ENCODE measurements around the gene LHCGR.
A peak's percentile ranks its signal among the peaks of the same experiment; 100 is the strongest.

LHCGR gene

DNA sequence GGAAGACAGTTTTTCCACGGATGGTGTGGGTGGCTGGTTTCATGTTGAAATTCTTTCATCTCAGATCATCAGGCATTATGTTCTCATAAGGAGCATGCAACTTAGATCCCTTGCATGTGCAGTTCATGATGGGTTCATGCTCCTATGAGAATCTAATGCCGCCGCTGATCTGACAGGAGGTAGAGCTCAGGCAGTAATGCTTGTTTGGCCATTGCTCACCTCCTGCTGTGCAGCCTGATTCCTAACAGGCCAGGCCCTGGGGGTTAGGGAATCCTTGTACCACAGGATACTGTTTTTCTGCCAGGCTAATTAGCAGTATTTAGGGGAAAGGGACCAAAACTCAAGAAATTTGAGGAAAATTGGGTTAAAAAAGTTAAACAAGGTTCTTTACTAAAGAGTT, 5.3 kb upstream of the LHCGR start:
- TF ChIP-seq GATA3 (IDR thresholded peaks at IDR 0.05; ENCODE audit: low read depth, low read length) (no peak), GATA2 (IDR thresholded peaks at IDR 0.05; ENCODE audit: low read depth, low read length) (no peak)

DNA sequence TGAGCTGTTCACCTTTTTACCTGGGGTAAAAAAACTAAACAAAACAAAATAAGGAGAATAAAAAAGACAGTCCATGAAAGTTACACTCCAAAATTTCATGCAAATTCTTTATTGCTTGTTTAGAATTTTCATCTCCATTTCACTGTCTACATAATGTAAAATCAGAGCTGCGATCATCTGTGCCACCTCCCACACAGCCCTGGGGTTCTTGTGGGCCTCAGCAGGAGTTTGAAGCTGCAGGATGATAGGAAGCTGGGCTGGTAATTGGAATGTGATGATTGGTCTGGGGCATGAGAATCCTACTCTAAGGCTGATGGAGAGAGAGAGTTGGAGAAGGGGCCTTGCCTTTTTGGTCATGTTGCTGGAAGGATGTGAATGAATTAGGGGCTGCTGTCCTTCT, 4.2 kb upstream of the LHCGR start:
- no peak for TF ChIP-seq GATA3 (IDR thresholded peaks at IDR 0.05; ENCODE audit: low read depth, low read length)
- no peak for TF ChIP-seq GATA2 (IDR thresholded peaks at IDR 0.05; ENCODE audit: low read depth, low read length)

DNA sequence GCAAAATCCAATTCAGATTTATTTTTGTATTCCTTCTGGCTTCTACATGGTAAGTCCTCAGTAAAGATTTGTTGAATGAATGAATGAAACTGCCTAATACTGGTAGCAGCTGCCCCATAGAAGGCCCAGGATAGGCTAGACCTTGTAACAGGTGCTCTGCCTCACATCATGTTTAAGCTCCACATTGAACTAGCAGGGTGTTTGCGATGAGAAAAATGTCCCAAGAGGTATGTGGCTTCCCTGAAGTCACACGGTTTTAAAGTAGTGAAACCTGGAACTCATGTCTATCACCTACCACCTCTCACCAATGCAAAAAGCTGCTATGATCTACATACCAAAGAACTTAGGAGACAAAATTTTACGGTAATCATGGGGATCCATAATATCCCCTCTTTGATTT, 765 bp upstream of the LHCGR start:
- TF ChIP-seq GATA3 (IDR thresholded peaks at IDR 0.05; ENCODE audit: low read depth, low read length) (no peak), GATA2 (IDR thresholded peaks at IDR 0.05; ENCODE audit: low read depth, low read length) (no peak)

DNA sequence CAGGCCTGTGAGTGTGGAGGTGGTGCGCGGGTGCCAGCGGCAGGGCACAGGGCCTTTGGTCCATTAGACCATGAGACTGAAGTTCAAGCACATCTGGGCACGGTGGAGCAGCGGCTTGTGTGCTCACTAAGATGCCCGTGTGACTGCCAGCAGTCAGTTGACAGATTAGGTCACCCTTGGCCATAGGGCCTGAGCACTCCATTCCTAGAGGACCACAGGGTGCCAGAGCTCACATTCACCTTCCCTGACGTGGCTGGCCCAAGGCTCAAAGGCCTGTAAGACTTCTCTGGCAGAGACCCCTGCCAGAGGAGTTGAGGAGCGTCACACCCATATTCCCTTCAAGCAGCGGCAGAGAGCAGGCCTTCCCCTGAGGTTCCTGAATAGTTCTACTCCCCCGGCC, 650 bp downstream of the LHCGR start:
- TF ChIP-seq GATA3 (IDR thresholded peaks at IDR 0.05; ENCODE audit: low read depth, low read length) (no peak), GATA2 (IDR thresholded peaks at IDR 0.05; ENCODE audit: low read depth, low read length) (no peak)

DNA sequence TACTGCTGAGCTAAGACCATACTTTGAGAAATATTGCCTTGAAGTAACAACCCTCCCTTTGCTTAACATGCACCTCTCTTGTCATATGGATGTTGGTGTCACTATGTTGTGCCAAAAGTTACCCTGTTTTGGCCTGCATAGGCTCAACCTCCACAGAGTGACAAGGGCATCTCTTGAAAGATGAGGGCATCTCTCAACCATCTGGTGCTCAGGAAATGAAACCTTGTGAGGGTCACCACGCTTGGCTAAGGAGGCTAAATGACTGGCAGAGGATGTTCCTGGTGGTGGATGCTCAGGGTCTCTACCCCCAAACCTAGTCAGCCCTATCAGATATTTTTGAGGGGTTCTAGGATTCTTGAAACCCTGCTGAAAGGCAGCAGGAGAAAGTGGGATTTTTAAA, 2.3 kb downstream of the LHCGR start:
- no peak for TF ChIP-seq GATA2 (IDR thresholded peaks at IDR 0.05; ENCODE audit: low read depth, low read length)
- no peak for TF ChIP-seq GATA3 (IDR thresholded peaks at IDR 0.05; ENCODE audit: low read depth, low read length)

DNA sequence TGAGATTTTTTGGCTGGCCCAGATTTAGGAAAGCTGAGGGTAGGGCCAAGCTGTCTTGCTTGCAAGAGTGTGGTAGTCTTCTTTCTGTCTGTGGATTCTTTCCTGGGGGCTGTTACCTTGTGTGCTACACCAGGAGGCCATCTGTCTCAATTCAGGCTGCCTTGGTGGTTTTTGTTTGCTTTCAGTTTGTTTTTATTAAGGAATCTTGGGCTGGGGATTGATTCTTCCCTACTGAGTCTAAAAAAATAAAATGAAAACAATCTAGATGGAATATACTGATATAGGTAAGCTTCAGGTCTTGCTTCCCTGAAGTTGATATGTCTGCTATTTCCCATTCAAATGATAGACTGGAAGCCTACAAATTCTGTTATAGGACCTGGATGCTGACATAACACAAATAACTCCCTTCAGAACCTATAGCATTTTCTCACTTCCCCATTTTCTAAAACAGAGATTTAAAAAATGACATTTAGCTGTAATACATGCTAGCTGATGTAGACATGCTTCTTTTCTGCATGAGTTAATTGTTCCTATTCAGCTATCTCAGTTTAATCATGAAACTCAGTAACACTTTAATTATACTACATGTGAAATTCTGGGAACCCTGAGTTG, 5.3 kb downstream of the LHCGR start:
- TF ChIP-seq GATA3 (IDR thresholded peaks at IDR 0.05; ENCODE audit: low read depth, low read length) (no peak), GATA2 (IDR thresholded peaks at IDR 0.05; ENCODE audit: low read depth, low read length) (no peak)

DNA sequence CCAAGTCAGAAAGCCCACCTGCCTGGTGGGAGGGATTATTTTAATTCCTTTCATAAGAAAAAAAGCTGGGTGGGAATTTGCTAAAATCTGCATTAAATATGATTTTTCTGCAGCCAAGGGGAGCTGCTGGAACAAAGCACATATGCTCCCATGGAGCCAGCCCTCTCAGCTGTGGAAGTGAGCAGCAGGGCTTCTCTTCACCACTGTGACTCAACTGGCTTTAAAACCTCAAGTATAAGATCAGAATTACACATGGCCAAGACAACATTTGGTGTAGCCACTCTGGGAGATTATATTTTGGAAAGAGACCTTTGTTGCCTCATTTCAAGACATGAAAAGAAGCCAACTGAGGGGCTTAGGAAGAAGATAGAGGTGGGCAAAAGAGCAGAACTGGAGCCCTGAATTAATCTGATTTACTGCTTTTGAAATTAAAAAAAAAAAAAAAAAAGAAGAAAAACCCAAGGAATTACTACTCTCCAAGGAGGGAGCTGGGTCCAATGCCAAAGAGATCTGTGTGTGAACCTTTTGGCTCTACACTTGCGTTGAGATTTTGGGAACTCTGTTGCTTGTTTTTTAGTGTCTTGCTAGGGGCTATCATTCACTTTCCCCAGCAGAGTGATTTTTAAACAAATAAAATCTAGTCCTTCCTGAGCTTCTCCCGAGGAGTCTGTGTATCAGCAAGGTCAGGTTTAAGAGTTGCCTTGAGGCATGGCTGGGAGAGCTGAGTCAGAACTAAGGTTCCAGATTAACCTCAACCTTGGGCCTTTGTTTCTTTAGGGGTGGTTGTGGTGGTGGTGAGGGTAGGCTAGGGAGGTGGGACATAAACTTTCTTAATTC, 6.0 kb downstream of the LHCGR start:
- TF ChIP-seq GATA2 (IDR thresholded peaks at IDR 0.05; ENCODE audit: low read depth, low read length), result no peak
- TF ChIP-seq GATA3 (IDR thresholded peaks at IDR 0.05; ENCODE audit: low read depth, low read length), result no peak

DNA sequence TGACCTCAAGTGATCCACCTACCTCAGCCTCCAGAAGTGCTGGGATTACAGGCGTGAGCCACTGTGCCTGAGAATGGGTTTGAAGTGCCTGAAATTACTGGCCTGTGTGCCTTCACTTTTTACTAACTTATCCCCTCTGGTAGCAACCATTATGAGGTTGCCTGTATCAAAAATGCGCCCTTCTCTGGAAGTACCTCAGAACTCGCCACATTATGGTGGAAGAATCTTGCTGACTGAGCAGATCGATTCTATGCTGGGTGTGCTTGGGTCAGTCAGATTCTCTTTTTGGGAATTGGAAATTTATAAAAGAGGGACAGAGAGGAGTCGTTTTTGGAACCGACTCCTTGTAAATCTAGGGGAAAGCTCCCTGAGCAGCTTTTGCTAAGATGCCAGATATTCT, 8.2 kb downstream of the LHCGR start:
- no peak for TF ChIP-seq GATA3 (IDR thresholded peaks at IDR 0.05; ENCODE audit: low read depth, low read length)
- TF ChIP-seq GATA2 (IDR thresholded peaks at IDR 0.05; ENCODE audit: low read depth, low read length), result no peak

DNA sequence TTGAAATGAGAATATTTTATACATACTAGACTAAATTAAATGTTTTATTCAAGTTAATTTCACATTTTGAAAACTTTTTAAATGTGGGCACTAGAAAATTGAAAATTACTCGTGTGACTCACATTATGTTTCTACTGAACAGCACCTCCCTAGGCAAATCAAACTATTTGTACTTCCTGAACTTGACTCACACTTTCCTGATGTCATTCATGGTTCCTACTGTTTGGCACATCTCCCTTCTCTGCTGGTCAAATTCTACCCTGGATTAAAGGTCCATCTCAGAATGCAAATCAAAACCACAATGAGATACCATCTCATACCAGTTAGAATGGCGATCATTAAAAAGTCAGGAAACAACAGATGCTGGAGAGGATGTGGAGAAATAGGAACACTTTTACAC, 16.7 kb downstream of the LHCGR start:
- TF ChIP-seq GATA2 (IDR thresholded peaks at IDR 0.05; ENCODE audit: low read depth, low read length) (no peak), GATA3 (IDR thresholded peaks at IDR 0.05; ENCODE audit: low read depth, low read length) (no peak)

DNA sequence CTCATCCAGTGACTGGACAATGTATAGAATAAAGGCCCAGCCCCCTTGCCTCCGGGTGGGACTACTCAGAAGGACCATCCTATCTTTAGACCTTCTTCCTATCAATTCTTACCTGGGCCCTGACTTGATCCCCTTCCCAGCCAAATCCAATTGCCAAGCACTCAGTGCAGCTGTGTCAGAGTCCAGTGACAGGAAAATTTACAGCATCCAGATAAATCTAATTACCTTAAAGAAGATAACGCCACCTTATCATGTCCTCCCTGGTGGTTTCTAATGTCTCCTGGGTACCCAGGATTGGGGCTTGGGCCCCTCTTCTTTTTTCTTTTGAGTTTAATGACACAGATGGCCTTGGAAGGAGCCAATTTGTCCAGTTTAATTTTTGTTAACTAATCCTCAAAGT, 19.3 kb downstream of the LHCGR start:
- 0 out of 2 replicates have a peak, but pooled peaks have one; percentile 9 for TF ChIP-seq GATA2 (IDR thresholded peaks at IDR 0.05; ENCODE audit: low read depth, low read length)
- TF ChIP-seq GATA3 (IDR thresholded peaks at IDR 0.05; ENCODE audit: low read depth, low read length), result no peak

DNA sequence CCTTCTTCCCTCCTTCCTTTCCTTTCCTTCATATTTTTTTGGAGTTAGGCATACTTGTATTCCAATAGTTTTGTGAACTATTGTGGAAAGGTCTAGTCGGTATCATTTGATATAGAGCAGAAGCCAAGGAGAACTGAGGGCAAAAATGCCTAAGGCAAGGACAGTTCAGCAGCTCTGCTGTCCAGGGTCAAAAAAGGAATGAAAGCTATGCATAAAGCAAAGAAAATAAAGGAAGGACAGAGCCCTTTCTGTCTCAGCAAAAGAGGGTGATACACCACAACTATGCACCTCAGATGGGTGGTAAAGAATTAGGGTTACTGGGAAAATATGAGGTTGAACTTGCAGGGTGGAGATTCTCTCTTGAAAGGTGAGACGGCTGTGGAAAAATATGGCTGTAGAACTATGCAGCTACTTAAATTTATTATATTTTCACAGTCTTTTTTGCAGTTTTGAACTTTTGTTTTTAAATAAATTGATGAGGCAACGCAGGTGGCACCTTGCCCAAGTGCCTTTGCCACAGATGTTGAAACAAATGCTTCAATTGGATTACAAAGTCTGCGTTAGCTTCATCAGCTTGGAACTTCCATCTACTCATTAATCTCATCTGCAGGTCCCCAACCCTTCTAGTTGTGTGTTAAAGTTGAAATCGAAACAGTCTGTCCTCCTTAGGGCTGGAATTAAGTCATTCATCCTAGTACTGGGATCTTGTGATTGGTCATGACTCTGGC, 20.8 kb downstream of the LHCGR start:
- TF ChIP-seq GATA2 (IDR thresholded peaks at IDR 0.05; ENCODE audit: low read depth, low read length) (no peak), GATA3 (IDR thresholded peaks at IDR 0.05; ENCODE audit: low read depth, low read length) (no peak)

DNA sequence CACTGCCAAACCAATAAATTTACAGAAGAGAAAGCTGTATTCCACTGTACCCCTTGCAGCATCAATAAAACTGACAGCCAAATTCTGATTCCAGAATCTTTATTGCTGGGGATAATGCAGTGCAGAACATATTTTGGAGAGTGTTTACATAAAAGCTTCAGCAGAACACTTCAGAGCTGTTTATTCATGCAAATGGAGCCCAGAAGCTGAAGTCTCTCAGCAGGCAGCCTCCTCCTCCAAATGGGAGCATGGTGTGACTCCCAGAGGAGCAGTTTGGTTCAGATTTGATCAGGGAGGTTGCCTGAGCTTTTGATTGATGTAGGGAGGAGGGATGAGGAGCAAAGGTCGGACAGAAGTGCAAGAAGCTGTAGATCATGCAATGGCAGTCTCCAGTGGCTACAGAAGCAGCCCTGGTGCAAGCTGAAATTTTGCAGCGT, 22.4 kb downstream of the LHCGR start:
- TF ChIP-seq GATA2 (IDR thresholded peaks at IDR 0.05; ENCODE audit: low read depth, low read length), result no peak
- no peak for TF ChIP-seq GATA3 (IDR thresholded peaks at IDR 0.05; ENCODE audit: low read depth, low read length)

DNA sequence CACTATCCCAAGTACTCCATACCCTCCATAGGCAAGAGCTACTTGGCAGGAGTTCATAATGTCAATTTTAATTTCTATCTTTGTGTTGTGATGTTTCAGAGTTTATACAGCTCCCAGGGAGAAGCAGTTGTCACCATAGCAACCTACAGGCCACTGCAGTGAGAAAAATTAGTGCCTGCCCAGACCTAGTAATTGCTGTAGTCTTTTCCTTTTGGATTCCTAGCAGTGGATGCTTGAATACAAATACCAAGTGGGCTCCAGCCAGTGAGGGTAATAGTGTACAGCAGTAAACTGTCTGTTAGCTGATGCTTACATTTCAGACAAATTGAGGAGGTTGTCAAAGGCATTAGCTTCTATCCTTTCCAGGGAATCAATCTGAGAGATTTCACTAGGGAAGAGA, 26.7 kb downstream of the LHCGR start:
- no peak for TF ChIP-seq GATA3 (IDR thresholded peaks at IDR 0.05; ENCODE audit: low read depth, low read length)
- TF ChIP-seq GATA2 (IDR thresholded peaks at IDR 0.05; ENCODE audit: low read depth, low read length), result no peak

DNA sequence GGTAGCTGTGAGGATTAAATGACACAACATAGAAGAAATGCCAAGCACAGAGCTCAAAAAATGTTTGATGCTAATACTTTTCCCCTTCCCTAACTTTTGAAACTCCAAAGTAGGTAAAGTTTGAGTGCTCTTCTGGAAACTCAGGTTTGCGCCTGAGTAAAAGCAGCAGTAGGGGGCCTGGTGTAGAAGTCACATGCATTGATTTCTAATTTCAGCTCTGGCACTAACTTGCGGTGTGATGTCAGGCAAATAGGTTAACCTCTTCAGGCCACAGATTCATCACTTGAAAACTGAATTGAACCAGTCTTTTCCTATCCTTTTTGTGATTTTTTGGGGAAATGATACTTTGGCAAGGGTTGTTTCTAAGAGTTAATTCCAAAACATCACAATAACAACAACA, 27.2 kb downstream of the LHCGR start:
- TF ChIP-seq GATA3 (IDR thresholded peaks at IDR 0.05; ENCODE audit: low read depth, low read length) (no peak), GATA2 (IDR thresholded peaks at IDR 0.05; ENCODE audit: low read depth, low read length) (no peak)
